HCT116 (cell line): ENCODE measurements around the gene CMTM8. TPM values are rescaled to one million over a fixed set of nuclear protein-coding genes. Genes with fewer than 3 reads are reported as not detected.
A peak's percentile ranks its signal among the peaks of the same experiment; 100 is the strongest.

Source experiments
- ATAC-seq: fragments of 200-7000 bp; cut with Tn5 transposase; 2 replicates; pipeline ENCODE4 v1.9.1; 2020; ENCODE audit warnings: mild to moderate bottlenecking, moderate library complexity
- BruUV-seq: library from RNA; stranded (reverse); fragments of 400-500 nt; replicated peaks from 2 replicates; lab custom pipeline; 2021; lab: Mats Ljungman, UMichigan
- CTCF ChIA-PET: fragments of 300-600 bp; sonication (Branson Sonifier 250); formaldehyde crosslinking; loops from one replicate; lab custom pipeline; 2021; ENCODE audit warnings: antibody characterized with exemption; lab: Charles Lee
- POLR2A ChIA-PET: fragments of 300-600, 350-600 bp; sonication (Branson Sonifier 250); formaldehyde crosslinking; loops from one replicate; lab custom pipeline; 2021; ENCODE audit warnings: antibody characterized with exemption; lab: Charles Lee
- RAD21 ChIA-PET, 2 experiments: fragments of 300-600 bp; sonication (Branson Sonifier 250); formaldehyde crosslinking; loops; one replicate each; lab custom pipeline; 2023; ENCODE audit warnings: low total read pairs in 2 of 2; ENCODE audit not compliant: uncharacterized antibody in 2 of 2, unreplicated experiment in 2 of 2, low non-redundant PET in 1 of 2; lab: Charles Lee
- DNase-seq: peaks from one replicate; pipeline ENCODE4 v3.0.0-alpha.2; 2010; ENCODE audit warnings: low read depth, low spot score
- H2AFZ ChIP-seq: fragments of 200-600 bp; shearing (Covaris generic), sonication (generic); 2 replicates; pipeline ENCODE4 v1.6.1; 2017; ENCODE audit warnings: low read depth, mixed run types, mixed read lengths, antibody characterized with exemption, low read length; ENCODE audit not compliant: poor library complexity, severe bottlenecking
- H3K27ac ChIP-seq: 2 replicates; pipeline ENCODE4 v1.5.1; 2012; ENCODE audit warnings: low read depth, low read length
- H3K27me3 ChIP-seq: fragments of 200-600 bp; sonication (generic); 2 replicates; pipeline ENCODE4 v1.6.1; 2016; ENCODE audit warnings: mixed run types, low read length, mixed read lengths; ENCODE audit not compliant: insufficient read depth
- H3K36me3 ChIP-seq, 2 experiments: fragments of 200-500 bp in 1 of 2; fragments of 200-600 bp in 1 of 2; sonication (Bioruptor generic) in 1 of 2; sonication (generic) in 1 of 2; 2 replicates each; pipeline versions ENCODE4 v1.5.1 to v1.6.1; 2014 to 2016; ENCODE audit warnings: low read length in 2 of 2, inconsistent platforms in 1 of 2, mixed read lengths in 1 of 2, mixed run types in 1 of 2; ENCODE audit not compliant: insufficient read depth in 2 of 2, control insufficient read depth in 1 of 2
- H3K4me1 ChIP-seq, 2 experiments: fragments of 200-600 bp in 1 of 2; sonication (generic) in 1 of 2; 2 replicates each; pipeline versions ENCODE4 v1.5.1 to v1.6.1; 2012 to 2017; ENCODE audit warnings: low read length in 2 of 2, inconsistent platforms in 1 of 2, mild to moderate bottlenecking in 1 of 2, mixed read lengths in 1 of 2, mixed run types in 1 of 2, moderate library complexity in 1 of 2; ENCODE audit not compliant: insufficient read depth in 2 of 2, control insufficient read depth in 1 of 2
- H3K4me2 ChIP-seq: fragments of 200-600 bp; sonication (generic); 2 replicates; pipeline ENCODE4 v1.6.1; 2017; ENCODE audit warnings: mixed run types, low read length, mixed read lengths
- H3K4me3 ChIP-seq, 2 experiments: fragments of 200-600 bp in 1 of 2; sonication (generic) in 1 of 2; replicated peaks in 1 of 2; 2 replicates each; pipeline ENCODE4 v1.5.1; 2011 to 2016; ENCODE audit warnings: low read length in 2 of 2, control low read depth in 1 of 2, low read depth in 1 of 2, mild to moderate bottlenecking in 1 of 2, mixed read lengths in 1 of 2, mixed run types in 1 of 2
- H3K79me2 ChIP-seq: fragments of 200-600 bp; sonication (generic); 2 replicates; pipeline ENCODE4 v1.6.1; 2017; ENCODE audit warnings: mild to moderate bottlenecking, mixed run types, low read length, moderate library complexity, mixed read lengths; ENCODE audit not compliant: insufficient read depth
- H3K9ac ChIP-seq: fragments of 200-600 bp; sonication (generic); 2 replicates; pipeline ENCODE4 v1.6.1; 2016; ENCODE audit warnings: low read length, mixed read lengths
- H3K9me2 ChIP-seq: fragments of 200-600 bp; sonication (generic), shearing (Covaris generic); 2 replicates; pipeline ENCODE4 v1.6.1; 2017; ENCODE audit warnings: mixed run types, mild to moderate bottlenecking, moderate library complexity; ENCODE audit not compliant: insufficient read depth
- H3K9me3 ChIP-seq, 2 experiments: fragments of 200-500 bp in 1 of 2; fragments of 200-600 bp in 1 of 2; sonication (Bioruptor generic) in 1 of 2; sonication (generic) in 1 of 2; 2 replicates each; pipeline ENCODE4 v1.6.1; 2014 to 2017; ENCODE audit warnings: low read length in 2 of 2, mixed read lengths in 2 of 2, inconsistent platforms in 1 of 2, low read depth in 1 of 2, mild to moderate bottlenecking in 1 of 2, mixed run types in 1 of 2, moderate library complexity in 1 of 2; ENCODE audit not compliant: control insufficient read depth in 1 of 2, insufficient read depth in 1 of 2
- H4K20me1 ChIP-seq: fragments of 200-600 bp; sonication (generic), shearing (Covaris generic); 2 replicates; pipeline ENCODE4 v1.6.1; 2017; ENCODE audit warnings: mixed run types, mild to moderate bottlenecking, moderate library complexity; ENCODE audit not compliant: insufficient read depth
- ATF3 ChIP-seq: IDR thresholded peaks from 2 replicates; pipeline ENCODE4 v1.6.1; 2012
- CBX3 ChIP-seq: IDR thresholded peaks from 2 replicates; pipeline ENCODE4 v1.6.1; 2012; ENCODE audit warnings: low read depth
- EGR1 ChIP-seq: IDR thresholded peaks from 2 replicates; pipeline ENCODE4 v1.6.1; 2012; ENCODE audit warnings: low read depth
- ELF1 ChIP-seq: IDR thresholded peaks from 2 replicates; pipeline ENCODE4 v1.6.1; 2012; ENCODE audit warnings: low read depth, borderline replicate concordance
- EZH2 ChIP-seq: fragments of 200-600 bp; sonication (generic); IDR thresholded peaks from 2 replicates; pipeline ENCODE4 v1.6.1; 2017; ENCODE audit warnings: antibody characterized with exemption, mixed run types
- JUND ChIP-seq: IDR thresholded peaks from 2 replicates; pipeline ENCODE4 v1.6.1; 2012
- REST ChIP-seq: IDR thresholded peaks from 2 replicates; pipeline ENCODE4 v1.6.1; 2012; ENCODE audit warnings: low read depth
- SIN3A ChIP-seq: IDR thresholded peaks from 2 replicates; pipeline ENCODE4 v1.6.1; 2012; ENCODE audit warnings: low read depth
- TCF7L2 ChIP-seq: IDR thresholded peaks from 2 replicates; pipeline ENCODE4 v1.7.0; 2011; ENCODE audit warnings: borderline replicate concordance, inconsistent platforms; ENCODE audit not compliant: insufficient read depth, insufficient read length; ENCODE audit errors: extremely low read depth
- YY1 ChIP-seq: IDR thresholded peaks from 2 replicates; pipeline ENCODE4 v1.6.1; 2011; ENCODE audit warnings: low read length, low read depth, moderate library complexity, mild to moderate bottlenecking; ENCODE audit not compliant: insufficient replicate concordance; ENCODE audit errors: extremely low read depth
- ZBTB33 ChIP-seq: IDR thresholded peaks from 2 replicates; pipeline ENCODE4 v1.6.1; 2011; ENCODE audit warnings: mild to moderate bottlenecking, low read length, moderate library complexity; ENCODE audit not compliant: insufficient replicate concordance; ENCODE audit errors: extremely low read depth
- ZFX ChIP-seq: fragments of 450-650 bp; IDR thresholded peaks from 2 replicates; pipeline ENCODE4 v1.6.1; 2017
- intact Hi-C: fragments of 100-400 bp; cut with micrococcal nuclease; formaldehyde crosslinking; loops from 2 replicates; pipeline ENCODE4 v1.10.0; 2022
- total RNA-seq: library from RNA; stranded (reverse); gene quantifications from one replicate; pipeline ENCODE4 v1.2.1, GENCODE V29; 2021; ENCODE audit not compliant: unreplicated experiment
- TF ChIP-seq, protein P1 (sequence below): IDR thresholded peaks from 2 replicates; pipeline ENCODE4 v1.6.1; 2012

Gene CMTM8
- total RNA-seq, 1 experiment from 2014 or later: 19.4 TPM

DNA sequence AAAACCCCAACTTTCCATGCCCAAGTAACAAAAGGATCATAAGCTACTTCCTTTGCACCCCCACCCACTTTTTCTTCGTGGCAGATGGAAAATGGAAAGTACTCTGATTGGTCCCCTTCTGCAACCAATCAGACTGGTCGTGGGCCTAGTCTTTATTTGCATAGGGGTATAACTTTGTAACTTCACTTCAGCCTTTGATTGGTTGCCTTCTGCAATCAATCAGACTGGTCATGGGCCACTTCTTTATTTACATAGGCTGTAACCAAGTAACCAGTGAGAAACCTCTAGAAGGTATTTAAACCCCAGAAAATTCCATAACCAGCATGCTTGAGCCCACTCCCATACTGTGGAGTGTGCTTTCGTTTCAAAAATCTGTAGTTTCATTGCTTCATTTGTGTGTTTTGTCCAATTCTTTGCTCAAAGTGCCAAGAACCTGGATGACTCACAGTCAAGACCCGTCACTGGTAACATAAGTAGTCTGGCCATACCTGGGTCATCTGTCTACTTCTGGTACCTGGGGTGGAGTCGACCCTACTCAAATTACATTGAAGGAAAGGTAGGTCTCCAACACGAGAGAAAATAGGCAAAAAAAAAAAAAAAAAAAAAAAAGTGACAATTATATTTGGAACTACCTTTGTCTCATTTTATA is 41.9 kb downstream of the CMTM8 start:
- no peaks in the 10 kb centered on the region; the same call in 1 of the 2 replicates for H3K9me2 ChIP-seq
- H3K27me3 ChIP-seq: no peaks in the 10 kb centered on the region
- peaks cover 22 to 26% of the 10 kb centered on the region in 2 experiments for H3K4me1 ChIP-seq
- TF ChIP-seq JUND: 0 out of 2 replicates have a peak, but pooled peaks have one; percentile 7
- TF ChIP-seq ELF1: no peak
- no peak for TF ChIP-seq EGR1
- H3K9me3 ChIP-seq: no peaks in the 10 kb centered on the region
- no TSS peak for BruUV-seq
- no peak overlapping the region for H3K4me3 ChIP-seq
- ATAC-seq: peak; percentile 63; the same call in 1 of the 2 replicates
- H3K79me2 ChIP-seq: peaks cover 71% of the 10 kb centered on the region
- peak; percentile 15 for DNase-seq
- no peak overlapping the region for H2AFZ ChIP-seq
- H3K36me3 ChIP-seq: no peaks in the 10 kb centered on the region
- no peak overlapping the region for H3K27ac ChIP-seq
- H4K20me1 ChIP-seq: peaks cover 7% of the 10 kb centered on the region; the same call in 1 of the 2 replicates
- intact Hi-C loops: no loop called here
- H3K4me2 ChIP-seq: peak overlapping the region; percentile 37
- H3K9ac ChIP-seq: no peak overlapping the region
- ChIA-PET CTCF (no interaction called here), RAD21 (no interaction called here), POLR2A (no interaction called here)

DNA sequence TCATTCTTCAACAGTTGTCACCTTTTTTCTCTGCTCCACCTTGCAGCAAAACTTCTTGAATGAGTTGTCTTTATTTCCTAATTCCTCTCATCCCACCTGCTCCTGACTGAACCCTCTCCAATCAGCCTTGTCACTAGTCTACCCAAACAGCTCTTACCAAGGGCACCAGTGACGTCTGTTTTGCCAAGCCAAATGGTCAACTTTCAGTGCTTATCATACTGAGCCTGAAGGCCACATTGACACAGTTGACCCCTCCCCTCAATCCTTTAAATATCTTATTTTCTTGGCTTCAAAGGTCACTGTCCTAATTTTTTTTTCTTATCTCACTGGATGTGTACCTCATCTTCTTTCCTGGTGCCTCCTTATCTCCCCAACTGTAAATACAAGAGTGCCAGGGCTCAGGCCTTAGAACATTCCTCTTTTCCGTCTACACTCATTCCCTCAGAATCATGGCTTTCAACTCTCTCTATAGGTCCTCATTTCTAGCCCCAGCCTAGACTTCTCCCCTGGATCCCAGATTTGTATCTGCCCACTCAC is 43.2 kb downstream of the CMTM8 start:
- Histone ChIP-seq H3K79me2 (peaks cover 66% of the 10 kb centered on the region), H3K4me2 (no peak overlapping the region), H4K20me1 (peaks cover 7% of the 10 kb centered on the region; the same call in 1 of the 2 replicates), H3K4me3 (no peak overlapping the region), H3K9ac (no peak overlapping the region), H3K9me2 (no peaks in the 10 kb centered on the region; the same call in 1 of the 2 replicates), H2AFZ (no peak overlapping the region), H3K9me3 (no peaks in the 10 kb centered on the region), H3K27me3 (no peaks in the 10 kb centered on the region), H3K27ac (no peak overlapping the region), H3K36me3 (no peaks in the 10 kb centered on the region), H3K4me1 (peaks cover 13 to 17% of the 10 kb centered on the region in 2 experiments)
- ATAC-seq (no peak), DNase-seq (no peak)
- ChIA-PET POLR2A (no interaction called here), RAD21 (no interaction called here), CTCF (no interaction called here)
- intact Hi-C loops: no loop called here
- no TSS peak for BruUV-seq
- TF ChIP-seq ZFX: no peak
- no peak for TF ChIP-seq SIN3A
- TF ChIP-seq ATF3: no peak
- no peak for TF ChIP-seq TCF7L2
- no peak for TF ChIP-seq REST
- TF ChIP-seq ELF1: no peak
- no peak for TF ChIP-seq YY1
- TF ChIP-seq, protein P1, sequence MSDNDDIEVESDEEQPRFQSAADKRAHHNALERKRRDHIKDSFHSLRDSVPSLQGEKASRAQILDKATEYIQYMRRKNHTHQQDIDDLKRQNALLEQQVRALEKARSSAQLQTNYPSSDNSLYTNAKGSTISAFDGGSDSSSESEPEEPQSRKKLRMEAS: no peak
- TF ChIP-seq CBX3: no peak
- TF ChIP-seq JUND: no peak
- no peak for TF ChIP-seq EZH2
- no peak for TF ChIP-seq ZBTB33
